ENCODE data around the gene PRRT2. TPM values are rescaled to one million over a fixed set of nuclear protein-coding genes. Genes with fewer than 3 reads are reported as not detected.

The PRRT2 gene
- total RNA-seq, 1 donor from 2014 or later: 2.1 TPM

- Histone ChIP-seq H3K4me3 (peak overlapping the region; percentile 75), H3K27ac (replicated peaks) (peak overlapping the region; percentile 97), H3K9me3 (replicated peaks) (no peaks in the 10 kb centered on the region), H3K4me1 (peaks cover 93% of the 10 kb centered on the region), H3K36me3 (peaks cover 28% of the 10 kb centered on the region), H3K27me3 (ENCODE audit: low read depth) (no peaks in the 10 kb centered on the region)
- intact Hi-C loops (cut with micrococcal nuclease): no loop called here
- no peak for TF ChIP-seq CTCF (IDR thresholded peaks at IDR 0.05; ENCODE audit: borderline replicate concordance)
- DNase-seq: no peak
Observed at GRCh38 chr16:29812754-29813643, 1.0 kb downstream of the PRRT2 start.

- Histone ChIP-seq H3K36me3 (peaks cover 30% of the 10 kb centered on the region), H3K4me1 (peaks cover 87% of the 10 kb centered on the region), H3K27ac (replicated peaks) (peak overlapping the region; percentile 97), H3K27me3 (ENCODE audit: low read depth) (no peaks in the 10 kb centered on the region), H3K4me3 (no peak overlapping the region), H3K9me3 (replicated peaks) (no peaks in the 10 kb centered on the region)
- intact Hi-C loops (cut with micrococcal nuclease): no loop called here
- DNase-seq: no peak
- no peak for TF ChIP-seq CTCF (IDR thresholded peaks at IDR 0.05; ENCODE audit: borderline replicate concordance)
Observed at GRCh38 chr16:29813644-29814562, 1.9 kb downstream of the PRRT2 start.

GRCh38 chr16:29814592-29814991 is 2.6 kb downstream of the PRRT2 start:
- Histone ChIP-seq H3K27me3 (ENCODE audit: low read depth) (no peaks in the 10 kb centered on the region), H3K4me3 (peak overlapping the region; percentile 84), H3K27ac (replicated peaks) (peak overlapping the region; percentile 97), H3K36me3 (peaks cover 30% of the 10 kb centered on the region), H3K4me1 (peaks cover 86% of the 10 kb centered on the region), H3K9me3 (replicated peaks) (no peaks in the 10 kb centered on the region)
- no peak for TF ChIP-seq CTCF (IDR thresholded peaks at IDR 0.05; ENCODE audit: borderline replicate concordance)
- intact Hi-C loops (cut with micrococcal nuclease): no loop called here
- DNase-seq: no peak

- intact Hi-C loops (cut with micrococcal nuclease): no loop called here
- no peak for TF ChIP-seq CTCF (IDR thresholded peaks at IDR 0.05; ENCODE audit: borderline replicate concordance)
- DNase-seq: peak; percentile 51
- Histone ChIP-seq H3K27ac (replicated peaks) (peak overlapping the region; percentile 97), H3K4me1 (peaks cover 86% of the 10 kb centered on the region), H3K9me3 (replicated peaks) (no peaks in the 10 kb centered on the region), H3K36me3 (peaks cover 25% of the 10 kb centered on the region), H3K4me3 (peak overlapping the region; percentile 84), H3K27me3 (ENCODE audit: low read depth) (no peaks in the 10 kb centered on the region)
Observed at GRCh38 chr16:29815032-29815721, 3.2 kb downstream of the PRRT2 start.

All from left ventricle myocardium inferior (tissue), 1 donor.